Esophagus squamous epithelium (tissue), 4 donors: Measurements from ENCODE around the gene MMP25.

Experiments
- CTCF ChIP-seq, 6 experiments: fragments of 450-650 bp in 4 of 6; fragments of 200-600 bp in 2 of 6; sonication (generic) in 2 of 6; IDR thresholded peaks; one replicate each; pipeline ENCODE4 v1.5.1; 2016 to 2019; ENCODE audit warnings: antibody characterized with exemption in 6 of 6, mild to moderate bottlenecking in 4 of 6, moderate library complexity in 4 of 6
- POLR2A ChIP-seq, 4 donors: fragments of 450-650 bp; IDR thresholded peaks; one replicate each; pipeline ENCODE4 v1.6.1; 2017; ENCODE audit warnings: antibody characterized with exemption in 4 of 4, mild to moderate bottlenecking in 4 of 4, moderate library complexity in 3 of 4

- TF ChIP-seq CTCF (IDR thresholded peaks at IDR 0.05) (no peak), POLR2A (IDR thresholded peaks at IDR 0.05) (no peak)
Observed at GRCh38 chr16:3088450-3088849, 42.1 kb downstream of the MMP25 start.
